GM12891 (cell line): ENCODE results near the gene ZNF292.
A peak's percentile ranks its signal among the peaks of the same experiment; 100 is the strongest.

Experiments
- PAX5 ChIP-seq: IDR thresholded peaks from 2 replicates; pipeline ENCODE4 v1.6.1; 2011; ENCODE audit warnings: low read length, moderate library complexity, mild to moderate bottlenecking; ENCODE audit not compliant: insufficient read depth, severe bottlenecking
- POLR2A ChIP-seq: IDR thresholded peaks from 2 replicates; pipeline ENCODE4 v1.6.1; 2011; ENCODE audit warnings: low read depth, low read length, control low read depth
- POLR2AphosphoS5 ChIP-seq: IDR thresholded peaks from 2 replicates; pipeline ENCODE4 v1.6.1; 2011; ENCODE audit warnings: low read depth, low read length, control low read depth
- POU2F2 ChIP-seq: IDR thresholded peaks from 2 replicates; pipeline ENCODE4 v1.6.1; 2011; ENCODE audit warnings: low read depth, mild to moderate bottlenecking, control low read depth, low read length, moderate library complexity
- SPI1 ChIP-seq: IDR thresholded peaks from 2 replicates; pipeline ENCODE4 v1.6.1; 2011; ENCODE audit warnings: low read depth, low read length, control low read depth
- TAF1 ChIP-seq: IDR thresholded peaks from 2 replicates; pipeline ENCODE4 v1.6.1; 2011; ENCODE audit warnings: low read depth, low read length, control low read depth

DNA sequence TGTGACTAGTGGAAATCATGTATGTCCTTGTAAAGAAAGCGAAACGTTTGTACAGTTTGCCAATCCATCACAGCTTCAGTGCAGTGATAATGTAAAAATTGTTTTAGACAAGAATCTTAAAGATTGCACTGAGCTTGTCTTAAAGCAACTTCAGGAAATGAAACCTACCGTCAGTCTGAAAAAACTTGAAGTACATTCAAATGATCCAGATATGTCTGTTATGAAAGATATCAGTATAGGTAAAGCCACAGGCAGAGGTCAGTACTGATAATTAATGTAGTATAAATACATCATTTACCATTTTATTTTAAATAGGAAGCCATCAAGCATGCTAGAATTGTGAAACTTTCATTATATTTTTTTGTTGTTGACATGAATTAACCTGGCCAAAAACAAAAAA, 106.2 kb downstream of the ZNF292 start:
- TF ChIP-seq POLR2A (no peak), SPI1 (0 out of 2 replicates have a peak, but pooled peaks have one; percentile 19), TAF1 (no peak), POLR2AphosphoS5 (no peak), PAX5 (no peak), POU2F2 (no peak)
